Activated CD4-positive, CD25-positive, alpha-beta regulatory T cell treated with anti-CD3 and anti-CD28 coated beads, Interleukin-2, amount 50 U/mL, for 24 hours (primary cell): ENCODE results near the gene GCLM.
"Not testable (repeated sequence)": the region's sequence is repeated elsewhere in the genome, so short reads cannot be mapped to it uniquely, and the experiment has no call there.

Experiments used
- ATAC-seq, 2 donors: fragments of 150-1000 bp; cut with Tn5 transposase; one replicate each; pipeline ENCODE4 v1.10.0; 2021; ENCODE audit warnings: mild to moderate bottlenecking in 1 of 2, moderate library complexity in 1 of 2

GCLM gene, protein sequence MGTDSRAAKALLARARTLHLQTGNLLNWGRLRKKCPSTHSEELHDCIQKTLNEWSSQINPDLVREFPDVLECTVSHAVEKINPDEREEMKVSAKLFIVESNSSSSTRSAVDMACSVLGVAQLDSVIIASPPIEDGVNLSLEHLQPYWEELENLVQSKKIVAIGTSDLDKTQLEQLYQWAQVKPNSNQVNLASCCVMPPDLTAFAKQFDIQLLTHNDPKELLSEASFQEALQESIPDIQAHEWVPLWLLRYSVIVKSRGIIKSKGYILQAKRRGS

DNA sequence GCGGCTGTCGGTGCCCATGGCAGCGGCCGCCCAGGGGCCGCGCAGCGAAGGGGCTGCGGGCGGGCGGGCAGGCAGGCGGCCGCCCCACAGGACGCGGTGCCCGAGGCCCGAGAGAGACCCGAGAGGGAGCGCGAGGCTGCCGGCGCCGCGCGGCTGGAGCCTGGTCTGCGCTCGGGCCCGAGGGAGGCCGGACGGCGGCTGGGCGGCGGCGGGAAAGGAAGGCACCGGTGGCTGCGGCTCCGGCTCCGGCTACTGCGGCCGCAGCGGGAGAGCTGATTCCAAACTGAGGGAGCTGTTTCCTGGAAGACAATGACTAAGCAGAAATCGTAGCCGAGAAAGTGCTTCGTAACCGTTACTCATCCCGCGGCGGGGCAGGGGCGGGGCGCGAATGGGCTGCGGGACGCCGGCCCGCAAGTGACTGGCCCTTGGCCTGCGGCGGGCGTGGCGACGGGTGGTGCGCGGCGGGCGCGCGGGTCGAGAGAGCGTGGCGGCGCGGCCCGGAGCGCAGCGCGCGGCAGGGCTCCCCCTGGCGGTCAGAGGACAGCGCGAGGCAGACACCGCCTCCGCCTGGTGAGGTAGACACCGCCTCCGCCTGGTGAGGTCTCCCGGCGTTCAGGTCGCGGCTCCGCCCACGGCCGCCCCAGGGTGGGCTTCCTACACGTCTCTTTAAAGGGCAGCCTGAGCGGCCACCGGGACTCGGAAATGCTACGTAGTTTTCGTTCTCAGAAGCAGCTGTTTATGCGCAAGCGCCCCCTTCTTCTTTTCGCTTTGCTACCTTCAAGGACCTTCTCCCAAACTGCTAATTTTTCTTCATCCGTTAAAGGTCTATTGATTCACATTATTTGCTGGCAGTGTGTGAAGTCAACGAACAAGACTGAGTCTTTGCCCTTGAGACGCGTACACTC, at the start of gene GCLM:
GCLM (minus strand) TSS at position 285 of the 905 bp plus-strand sequence; CDS start at position 18, 267 bp downstream.
- ATAC-seq: peak; percentile 86 to 92

DNA sequence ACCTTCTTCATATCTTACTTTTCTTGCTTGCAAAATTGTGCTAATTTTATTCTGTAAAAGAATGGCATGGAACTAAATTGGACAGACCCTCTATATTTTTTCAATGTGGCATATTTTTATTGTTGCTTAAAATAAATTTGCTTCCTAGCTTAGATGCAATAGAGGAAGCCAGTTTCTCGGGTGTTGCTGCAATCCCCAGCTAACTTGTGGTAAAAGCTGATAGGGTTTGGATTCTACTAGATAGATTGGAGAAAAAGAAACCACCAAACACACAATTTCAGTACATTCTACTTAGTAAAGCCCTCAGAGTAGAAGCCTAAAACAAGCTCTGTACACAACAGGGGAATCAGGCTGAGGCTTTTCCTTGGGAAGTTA, 49.5 kb upstream of the GCLM start:
- no peak for ATAC-seq

DNA sequence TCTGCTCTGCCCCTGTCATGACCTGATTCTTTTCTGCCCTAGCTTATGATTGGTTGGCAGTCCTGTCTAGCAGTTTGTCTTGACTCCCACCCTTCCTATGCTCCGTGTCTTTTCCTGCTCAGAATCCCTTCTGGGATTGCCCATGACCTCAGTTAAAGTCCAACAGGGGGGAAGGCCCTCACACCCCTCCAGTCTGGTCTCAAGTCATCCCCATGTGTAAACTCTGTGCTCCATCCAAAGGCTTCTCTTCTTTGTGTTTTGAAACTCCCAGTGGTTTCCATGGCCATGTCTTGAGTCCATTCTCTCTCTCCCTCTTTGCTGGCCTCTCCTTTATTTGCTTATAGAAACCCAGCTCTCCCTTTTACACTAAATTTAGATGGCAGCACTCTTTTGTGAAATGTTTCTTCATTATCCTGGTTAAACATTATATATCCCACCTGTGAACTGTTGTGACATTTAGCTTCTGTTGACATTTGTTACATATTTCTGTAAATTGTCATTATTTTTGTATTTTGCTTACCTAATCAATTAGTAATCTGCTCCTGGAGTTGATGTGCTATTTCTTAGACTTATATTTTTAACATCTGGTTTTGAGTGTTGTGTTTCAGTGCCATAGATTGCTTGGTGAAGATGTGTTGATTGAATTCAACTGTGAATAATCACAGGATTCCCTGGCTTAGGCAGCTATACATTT, 48.9 kb upstream of the GCLM start:
- no peak for ATAC-seq

DNA sequence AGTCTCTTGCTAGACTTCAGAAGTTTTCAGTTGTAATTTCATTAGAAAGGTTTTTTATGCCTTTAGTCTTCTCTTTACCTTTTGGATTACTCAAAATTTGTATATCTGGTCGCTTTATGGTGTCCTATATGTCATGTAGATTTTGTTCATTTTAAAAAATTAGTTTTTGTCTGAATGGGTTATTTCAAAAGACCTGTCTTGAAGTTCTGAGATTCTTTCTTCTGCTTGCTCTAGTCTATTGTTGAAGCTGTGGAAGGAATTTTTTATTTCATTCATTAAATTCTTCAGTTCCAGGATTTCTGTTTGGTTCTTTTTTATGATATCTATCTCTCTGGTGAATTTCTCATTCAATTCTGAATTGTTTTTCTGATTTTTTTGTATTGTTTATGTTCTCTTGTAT, 46.5 kb upstream of the GCLM start:
- ATAC-seq: no peak

DNA sequence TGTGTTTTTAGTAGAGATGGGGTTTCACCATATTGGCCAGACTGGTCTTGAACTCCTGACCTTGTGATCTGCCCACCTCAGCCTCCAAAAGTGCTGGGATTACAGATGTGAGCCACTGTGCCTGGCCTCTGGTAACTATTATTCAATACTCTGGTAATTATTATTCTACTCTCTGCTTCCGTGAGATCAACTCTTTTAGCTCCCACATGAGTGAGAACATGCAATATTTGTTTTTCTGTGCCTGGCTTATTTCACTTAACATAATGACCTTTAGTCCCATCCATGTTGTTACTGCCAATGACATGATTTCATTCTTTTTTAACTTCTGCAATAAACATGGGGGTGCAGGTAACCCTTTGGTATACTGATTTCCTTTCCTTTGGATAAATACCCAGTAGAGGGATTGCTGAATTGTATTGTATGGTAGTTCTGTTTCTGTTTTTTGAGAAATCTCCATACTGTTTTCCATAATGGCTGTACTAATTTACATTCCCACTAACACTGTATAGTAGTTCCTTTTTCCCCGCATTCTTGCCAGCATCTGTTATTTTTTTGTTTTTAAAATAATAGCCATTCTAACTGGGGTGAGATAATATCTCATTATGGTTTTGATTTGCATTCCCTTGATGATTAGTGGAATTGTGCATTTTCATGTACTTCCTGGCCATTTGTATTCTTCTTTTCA, 37.9 kb upstream of the GCLM start:
- ATAC-seq: not testable (repeated sequence)

DNA sequence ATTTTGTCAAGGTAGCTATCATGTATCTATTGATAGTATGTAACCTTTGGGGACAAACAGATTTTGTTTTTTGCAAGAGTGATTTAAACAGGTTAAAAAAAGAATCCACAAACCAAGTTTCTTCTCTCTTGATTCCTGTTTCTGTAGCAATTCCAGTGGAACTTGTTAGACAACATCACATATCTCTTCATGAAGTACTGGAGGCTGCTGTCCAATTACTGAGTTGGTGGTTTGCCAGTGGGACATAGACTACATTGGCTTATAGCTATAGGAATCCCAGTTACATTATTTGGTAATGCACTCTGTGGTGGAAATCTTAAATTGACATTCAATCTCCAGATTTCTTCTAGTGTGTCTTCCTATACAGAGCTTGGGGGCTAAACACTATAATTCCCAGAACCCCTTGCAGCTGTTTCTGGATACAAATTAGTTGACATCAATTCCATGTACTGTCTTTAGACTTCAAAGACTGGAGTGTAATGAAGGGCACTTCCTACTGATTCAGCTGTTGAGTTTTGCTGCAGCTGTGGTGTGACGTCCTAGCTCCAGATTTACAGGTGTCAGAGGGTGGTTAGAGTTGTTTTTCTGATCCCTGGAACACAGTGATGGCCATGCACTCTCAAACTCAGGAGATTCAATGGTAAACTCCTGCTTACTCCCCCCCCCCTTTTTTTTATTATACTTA, 29.4 kb upstream of the GCLM start:
- ATAC-seq: no peak

DNA sequence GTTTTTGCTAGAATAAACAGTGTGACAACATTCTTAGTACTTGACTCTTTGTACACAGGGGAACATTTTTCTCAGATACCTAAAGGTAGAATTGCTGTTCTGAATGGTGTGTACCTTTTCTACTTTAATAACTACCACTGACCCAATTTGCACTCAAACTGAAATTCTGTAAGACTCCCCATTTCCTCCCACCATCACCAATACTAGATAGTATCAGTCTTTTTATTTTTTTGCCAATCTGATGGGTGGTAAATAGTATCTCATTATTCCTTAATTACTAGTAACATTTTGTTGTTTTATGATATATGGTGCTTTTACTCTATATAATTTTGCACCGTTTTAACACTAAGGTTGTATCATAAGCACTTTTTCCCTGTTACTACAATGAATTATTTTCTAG, 28.8 kb upstream of the GCLM start:
- ATAC-seq: no peak

DNA sequence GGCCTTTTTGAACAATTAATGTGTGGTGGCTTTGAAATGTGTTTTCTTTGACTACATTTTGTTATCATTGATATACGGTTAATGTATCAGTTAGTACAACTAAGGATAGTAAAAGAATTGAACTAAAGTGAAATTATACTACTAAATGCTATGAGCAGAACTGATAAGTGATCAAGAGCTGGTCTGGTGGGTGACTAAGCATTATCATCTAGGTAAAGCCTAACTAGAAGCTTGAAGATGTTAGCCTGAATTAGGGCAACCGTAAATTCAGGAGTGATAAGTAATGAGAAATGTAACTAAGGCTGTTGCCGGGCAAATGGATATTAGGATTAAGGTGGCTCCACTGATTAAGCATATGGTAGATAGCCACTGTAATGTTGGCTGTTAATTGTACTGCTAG, 16.0 kb upstream of the GCLM start:
- ATAC-seq: no peak

DNA sequence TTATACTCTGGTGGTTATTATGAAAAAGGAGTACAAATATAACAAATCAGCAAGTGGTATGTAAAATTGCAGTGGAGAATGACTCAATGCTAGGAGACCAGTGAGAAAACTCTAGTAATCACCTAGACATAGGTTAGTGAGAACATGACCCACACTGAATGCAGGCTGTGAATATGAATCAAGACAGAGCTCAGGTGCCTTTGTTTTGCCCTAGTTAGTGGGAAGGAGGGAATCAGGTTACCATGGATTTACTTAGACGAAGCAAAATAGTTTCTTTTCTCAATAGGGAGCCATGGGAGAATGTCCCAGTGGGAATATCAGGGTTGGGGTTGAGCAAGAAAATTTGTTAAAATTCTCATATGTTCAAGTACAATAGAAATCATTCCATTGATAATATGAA, 10.6 kb upstream of the GCLM start:
- ATAC-seq: no peak

DNA sequence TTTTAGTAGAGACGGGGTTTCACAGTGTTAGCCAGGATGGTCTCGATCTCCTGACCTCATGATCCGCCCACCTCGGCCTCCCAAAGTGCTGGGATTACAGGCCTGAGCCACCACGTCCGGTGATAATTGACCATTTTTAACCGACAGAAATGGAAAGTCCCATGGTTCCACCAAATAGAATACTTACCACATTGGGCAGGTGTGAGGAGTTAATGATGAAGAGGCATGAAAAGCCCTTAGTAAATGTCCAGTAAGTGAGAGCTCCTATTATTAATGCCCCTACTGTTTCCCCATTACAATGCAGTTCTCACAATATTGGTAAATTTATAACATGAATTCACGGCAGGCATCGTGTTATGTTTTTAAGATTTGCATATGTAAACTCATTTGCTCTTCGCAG, 8.1 kb upstream of the GCLM start:
- ATAC-seq: no peak

DNA sequence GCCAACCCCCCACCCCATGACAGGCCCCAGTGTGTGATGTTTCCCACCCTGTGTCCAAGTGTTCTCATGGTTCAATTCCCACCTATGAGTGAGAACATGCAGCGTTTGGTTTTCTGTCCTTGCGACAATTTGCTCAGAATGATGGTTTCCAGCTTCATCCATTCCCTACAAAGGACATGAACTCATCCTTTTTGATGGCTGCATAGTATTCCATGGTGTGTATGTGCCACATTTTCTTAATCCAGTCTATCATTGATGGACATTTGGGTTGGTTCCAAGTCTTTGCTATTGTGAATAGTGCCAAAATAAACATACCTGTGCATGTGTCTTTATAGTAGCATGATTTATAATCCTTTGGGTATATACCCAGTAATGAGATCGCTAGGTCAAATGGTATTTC, 1.6 kb upstream of the GCLM start:
- ATAC-seq: not testable (repeated sequence)

DNA sequence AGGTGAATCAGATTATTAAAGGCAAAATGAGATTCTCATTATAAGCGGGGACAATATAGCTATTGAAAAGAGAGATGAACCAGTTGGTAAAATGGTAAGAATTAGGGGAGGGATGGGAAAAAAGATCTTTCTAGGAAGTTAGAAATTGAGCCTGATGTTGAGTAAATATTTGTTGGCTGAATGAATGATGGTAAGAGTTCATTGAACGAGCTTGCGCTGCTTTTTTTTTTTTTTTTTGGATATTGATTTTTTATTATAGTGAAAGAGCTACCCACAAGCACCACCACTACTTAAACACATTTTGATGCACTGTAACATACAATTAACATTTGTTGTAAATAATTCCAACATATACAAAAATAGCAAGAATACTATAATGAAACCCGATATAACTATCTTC, 1.1 kb upstream of the GCLM start:
- ATAC-seq: no peak

DNA sequence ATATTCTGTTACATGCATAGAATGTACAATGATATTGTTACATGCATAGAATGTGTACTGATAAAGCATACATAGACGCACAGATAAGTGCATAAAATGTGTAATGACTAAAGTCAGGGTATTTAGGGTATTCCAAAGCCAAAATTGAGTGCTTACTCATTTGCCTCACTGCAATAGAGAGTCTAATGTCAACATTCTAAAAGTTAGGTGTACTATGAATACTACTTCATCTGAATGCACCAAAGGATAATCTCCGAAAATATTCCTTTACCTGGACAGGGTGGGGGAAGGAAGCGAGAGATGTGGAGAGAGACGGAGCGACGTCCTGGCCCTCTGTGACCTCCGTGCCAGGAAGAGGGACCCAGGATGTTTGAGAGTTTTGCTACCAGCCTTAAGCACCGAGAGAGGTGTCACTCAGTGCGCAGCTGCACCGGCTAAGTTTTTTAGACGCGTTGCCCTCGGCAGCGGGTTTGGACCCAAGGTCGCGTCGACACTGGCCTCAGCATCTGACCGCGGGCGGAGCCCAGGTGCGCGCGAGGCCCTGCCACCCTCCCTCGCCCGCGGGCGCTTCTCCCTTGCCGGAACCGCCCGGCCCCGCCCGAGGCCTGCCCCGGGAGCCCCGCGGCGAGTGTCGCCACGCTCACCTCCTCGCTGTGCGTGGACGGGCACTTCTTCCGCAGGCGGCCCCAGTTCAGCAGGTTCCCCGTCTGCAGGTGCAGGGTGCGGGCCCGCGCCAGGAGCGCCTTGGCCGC, 660 bp downstream of the GCLM start:
- ATAC-seq: peak; percentile 28 to 29

DNA sequence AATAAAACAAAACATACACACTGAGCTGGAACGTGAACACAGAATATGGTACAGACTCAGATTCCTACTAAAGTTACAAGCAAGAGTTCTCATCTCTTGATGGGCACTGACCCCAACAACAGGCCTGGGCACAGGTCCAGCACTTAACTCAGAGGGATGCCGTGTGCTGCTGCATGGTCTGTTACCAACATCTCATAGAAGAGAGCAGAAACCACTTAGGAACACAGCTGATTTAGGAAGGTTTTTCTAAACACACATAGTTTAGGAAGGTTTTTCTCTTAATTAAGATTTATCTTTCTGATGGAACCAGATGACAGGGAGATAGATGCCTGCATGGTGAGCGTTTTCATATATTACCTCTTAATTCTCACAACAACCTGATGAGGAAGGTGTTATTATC, 1.5 kb downstream of the GCLM start:
- no peak for ATAC-seq

DNA sequence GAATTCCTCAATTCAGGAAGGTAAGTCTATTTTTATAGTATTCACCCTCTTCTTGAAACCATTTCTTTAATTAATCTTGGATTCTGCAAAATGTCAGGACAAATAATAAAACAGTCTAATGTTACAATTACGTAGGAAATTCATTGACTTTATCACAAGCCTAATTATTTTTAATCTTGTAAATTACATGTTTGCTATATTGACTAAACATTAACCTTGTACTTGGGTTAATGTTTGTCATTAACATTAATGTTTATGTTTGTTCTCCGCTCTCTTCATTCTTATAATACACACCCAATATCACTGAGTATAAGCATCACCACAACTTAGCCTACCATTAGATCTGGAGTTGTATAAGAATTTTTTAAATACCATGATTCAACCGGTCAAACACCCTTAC, 2.8 kb downstream of the GCLM start:
- ATAC-seq: no peak

DNA sequence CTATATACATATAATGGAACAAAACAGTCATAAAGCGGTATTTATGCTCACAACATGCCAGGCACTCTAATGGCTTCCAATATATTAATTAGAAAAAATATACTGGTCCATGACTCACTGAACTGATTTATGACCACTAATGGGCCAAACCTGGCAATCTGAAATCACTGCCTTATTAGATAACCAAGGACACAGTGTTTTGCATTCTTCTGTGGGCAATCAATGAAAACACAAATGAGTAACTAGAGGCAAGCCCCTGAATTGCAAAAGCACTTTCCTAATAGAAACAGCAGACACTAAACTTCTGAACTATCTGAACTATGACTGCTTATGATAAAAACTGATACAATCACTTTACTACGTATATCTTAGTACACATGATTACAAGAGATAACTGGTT, 3.5 kb downstream of the GCLM start:
- ATAC-seq: no peak

DNA sequence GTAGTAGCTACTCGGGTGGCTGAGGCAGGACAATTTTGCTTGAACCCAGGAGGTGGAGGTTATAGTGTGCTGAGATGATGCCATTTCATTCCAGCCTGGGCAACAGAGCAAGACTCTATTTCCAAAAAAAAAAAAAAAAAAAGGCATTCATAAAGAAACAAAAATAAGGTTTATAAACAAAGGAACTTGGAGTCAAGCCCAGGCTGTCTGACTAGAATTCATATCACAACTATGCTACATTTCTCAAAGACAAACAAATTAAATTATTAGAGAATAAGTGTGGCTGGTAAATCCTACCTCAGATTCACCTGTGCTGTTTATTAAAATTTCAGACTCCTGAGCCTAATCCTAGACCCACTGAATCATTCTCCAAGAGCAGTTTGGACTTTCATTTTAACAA, 4.2 kb downstream of the GCLM start:
- ATAC-seq: no peak

DNA sequence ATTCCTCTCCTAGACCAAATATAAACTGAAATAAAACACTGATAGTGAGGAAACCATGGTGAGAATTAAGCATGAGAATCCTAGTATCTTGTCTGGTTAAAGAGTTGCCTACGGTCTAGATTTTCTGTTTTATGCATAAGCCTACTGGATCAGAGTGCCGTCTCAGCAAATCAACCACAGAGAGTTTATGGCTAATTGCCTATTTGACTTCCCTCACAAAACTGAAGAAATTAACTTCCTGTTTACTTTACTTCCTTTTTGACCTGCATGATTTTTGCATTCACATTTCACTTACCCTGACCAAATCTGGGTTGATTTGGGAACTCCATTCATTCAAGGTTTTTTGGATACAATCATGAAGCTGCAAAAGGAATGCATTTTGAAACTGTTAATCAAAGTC, 5.0 kb downstream of the GCLM start:
- no peak for ATAC-seq

DNA sequence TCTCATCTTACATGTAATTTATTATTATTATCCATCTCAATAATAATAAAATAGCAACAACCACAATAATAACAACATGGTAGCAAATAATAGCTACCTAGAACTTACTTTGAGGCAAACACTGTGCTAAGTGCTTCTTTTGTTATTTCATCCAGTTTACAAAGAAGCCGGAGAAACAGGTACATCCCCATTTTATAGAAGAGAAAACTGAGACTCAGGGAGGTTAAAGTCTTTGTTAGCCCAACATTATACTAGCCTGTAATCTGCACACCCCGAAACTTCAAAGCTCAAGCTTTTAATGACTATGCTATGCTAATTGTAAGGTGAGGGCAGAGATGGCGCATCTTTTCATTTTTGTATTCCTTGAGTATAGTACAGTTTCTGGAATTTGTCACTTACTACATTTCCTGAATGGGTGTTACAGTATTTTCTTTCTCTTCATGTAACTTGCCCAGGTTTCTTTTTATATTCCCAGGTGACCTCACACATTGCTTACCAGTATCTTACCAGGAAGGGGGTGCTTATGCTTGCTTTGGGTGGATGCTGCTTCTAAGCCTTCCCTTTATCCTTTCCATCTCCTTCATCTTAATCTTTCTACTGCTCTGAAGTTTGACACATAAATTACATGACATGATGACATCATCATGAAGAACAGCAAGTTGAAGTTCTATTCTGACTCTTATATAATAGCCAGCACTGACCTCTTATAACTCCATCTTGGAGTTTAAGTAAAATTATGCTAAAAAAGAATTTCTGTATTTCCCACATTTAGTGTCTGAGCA, 8.3 kb downstream of the GCLM start:
- no peak for ATAC-seq

DNA sequence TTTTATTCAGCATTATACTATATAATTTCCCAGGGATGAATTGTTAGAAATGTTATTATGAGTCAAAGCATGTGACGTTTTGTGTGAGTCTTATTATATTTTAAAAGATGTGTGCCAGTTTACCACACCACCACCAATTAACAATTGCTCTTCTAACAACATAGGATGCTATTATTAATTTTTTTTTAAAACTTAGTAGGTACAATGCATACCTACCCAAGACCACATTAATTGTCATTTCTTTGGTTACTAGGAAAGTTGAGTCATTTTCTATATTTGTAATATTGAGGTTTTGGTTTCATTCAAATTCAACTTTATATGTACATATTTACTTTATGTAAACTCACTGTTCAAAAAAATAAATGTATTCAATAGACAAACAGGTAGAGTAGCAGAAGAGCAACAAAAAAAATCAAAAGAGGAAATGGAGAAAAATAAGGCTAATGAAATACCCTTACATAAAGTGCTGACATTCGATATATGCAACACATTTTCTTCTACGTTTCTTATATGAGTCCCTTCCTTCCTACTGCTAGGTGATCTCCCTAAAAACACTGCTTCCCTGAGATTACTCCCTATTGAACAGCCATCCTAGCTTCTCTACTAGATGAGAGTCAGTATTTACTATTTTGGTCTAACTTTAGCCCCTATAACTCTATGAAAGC, 9.6 kb downstream of the GCLM start:
- ATAC-seq: peak; percentile 79 to 93
